ENCODE data around the gene MIOX.

The MIOX gene

DNA sequence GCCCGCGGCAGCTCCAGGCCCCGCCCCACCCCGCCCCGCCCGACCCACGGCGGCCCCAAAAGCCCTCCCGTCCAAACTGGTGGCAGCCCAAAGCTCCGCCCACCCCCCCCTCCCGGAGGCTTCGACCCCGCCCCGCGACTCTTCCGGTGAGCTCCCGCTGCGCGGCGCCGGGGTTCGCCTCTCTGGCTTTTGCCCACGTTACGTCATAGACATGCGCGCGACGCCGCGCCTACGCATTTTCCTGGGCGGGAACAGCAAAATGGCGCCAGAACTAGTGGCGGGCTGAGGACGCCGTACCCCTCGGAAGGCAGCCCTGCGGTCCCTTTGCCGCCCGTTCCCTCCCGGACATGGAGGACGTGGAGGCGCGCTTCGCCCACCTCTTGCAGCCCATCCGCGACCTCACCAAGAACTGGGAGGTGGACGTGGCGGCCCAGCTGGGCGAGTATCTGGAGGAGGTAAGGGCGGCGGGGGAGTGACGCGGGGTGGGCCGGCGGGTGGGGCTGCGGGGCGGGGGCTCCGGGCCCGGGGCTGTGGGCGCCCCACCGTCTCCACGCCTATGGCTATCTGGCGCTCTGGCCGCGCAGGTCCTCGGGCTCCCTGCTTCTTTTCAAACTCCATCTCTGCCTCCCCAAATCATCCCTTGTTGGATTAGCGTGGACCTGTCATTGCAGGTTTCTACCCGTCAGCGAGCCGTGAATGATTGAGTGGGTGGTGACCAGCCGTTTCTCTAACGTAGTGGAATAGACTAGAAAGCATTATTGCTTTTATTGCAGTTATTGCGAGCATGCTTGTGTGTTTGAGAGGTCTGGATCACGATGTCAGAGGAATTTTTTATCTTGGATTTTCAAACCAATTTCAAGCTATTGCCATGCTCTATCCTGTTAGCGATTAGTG, 21.6 kb downstream of the MIOX start, which contains the start of gene NCAPH2 (continued):
- TF ChIP-seq TSHZ1 (tag by site-specific recombination; IDR thresholded peaks at IDR 0.05; ENCODE audit: borderline replicate concordance) (peak; percentile 65; the same call in 1 of the 2 replicates), ZNF157 (tag by site-specific recombination; IDR thresholded peaks at IDR 0.05) (no peak), KLF8 (tag by site-specific recombination; IDR thresholded peaks at IDR 0.05) (peak; percentile 100), ZNF221 (tag by site-specific recombination; IDR thresholded peaks at IDR 0.05; ENCODE audit: borderline replicate concordance) (no peak), ZNF639 (tag by site-specific recombination; IDR thresholded peaks at IDR 0.05) (peak; percentile 86), ZNF239 (tag by site-specific recombination; IDR thresholded peaks at IDR 0.05) (0 out of 2 replicates have a peak, but pooled peaks have one; percentile 60), PRDM4 (tag by site-specific recombination; IDR thresholded peaks at IDR 0.05) (peak; percentile 27; the same call in 1 of the 2 replicates), SALL2 (tag by site-specific recombination; IDR thresholded peaks at IDR 0.05; ENCODE audit: borderline replicate concordance) (no peak), ZNF600 (tag by site-specific recombination; IDR thresholded peaks at IDR 0.05) (peak; percentile 40; the same call in 1 of the 2 replicates), YY1 (tag by site-specific recombination; IDR thresholded peaks at IDR 0.05) (peak; percentile 97), ZNF2 (tag by site-specific recombination; IDR thresholded peaks at IDR 0.05) (0 out of 2 replicates have a peak, but pooled peaks have one; percentile 45), ZFP69B (tag by site-specific recombination; IDR thresholded peaks at IDR 0.05) (peak; percentile 71; the same call in 1 of the 2 replicates), REST (tag by site-specific recombination; IDR thresholded peaks at IDR 0.05) (no peak)
- TF ChIP-seq, protein P1, sequence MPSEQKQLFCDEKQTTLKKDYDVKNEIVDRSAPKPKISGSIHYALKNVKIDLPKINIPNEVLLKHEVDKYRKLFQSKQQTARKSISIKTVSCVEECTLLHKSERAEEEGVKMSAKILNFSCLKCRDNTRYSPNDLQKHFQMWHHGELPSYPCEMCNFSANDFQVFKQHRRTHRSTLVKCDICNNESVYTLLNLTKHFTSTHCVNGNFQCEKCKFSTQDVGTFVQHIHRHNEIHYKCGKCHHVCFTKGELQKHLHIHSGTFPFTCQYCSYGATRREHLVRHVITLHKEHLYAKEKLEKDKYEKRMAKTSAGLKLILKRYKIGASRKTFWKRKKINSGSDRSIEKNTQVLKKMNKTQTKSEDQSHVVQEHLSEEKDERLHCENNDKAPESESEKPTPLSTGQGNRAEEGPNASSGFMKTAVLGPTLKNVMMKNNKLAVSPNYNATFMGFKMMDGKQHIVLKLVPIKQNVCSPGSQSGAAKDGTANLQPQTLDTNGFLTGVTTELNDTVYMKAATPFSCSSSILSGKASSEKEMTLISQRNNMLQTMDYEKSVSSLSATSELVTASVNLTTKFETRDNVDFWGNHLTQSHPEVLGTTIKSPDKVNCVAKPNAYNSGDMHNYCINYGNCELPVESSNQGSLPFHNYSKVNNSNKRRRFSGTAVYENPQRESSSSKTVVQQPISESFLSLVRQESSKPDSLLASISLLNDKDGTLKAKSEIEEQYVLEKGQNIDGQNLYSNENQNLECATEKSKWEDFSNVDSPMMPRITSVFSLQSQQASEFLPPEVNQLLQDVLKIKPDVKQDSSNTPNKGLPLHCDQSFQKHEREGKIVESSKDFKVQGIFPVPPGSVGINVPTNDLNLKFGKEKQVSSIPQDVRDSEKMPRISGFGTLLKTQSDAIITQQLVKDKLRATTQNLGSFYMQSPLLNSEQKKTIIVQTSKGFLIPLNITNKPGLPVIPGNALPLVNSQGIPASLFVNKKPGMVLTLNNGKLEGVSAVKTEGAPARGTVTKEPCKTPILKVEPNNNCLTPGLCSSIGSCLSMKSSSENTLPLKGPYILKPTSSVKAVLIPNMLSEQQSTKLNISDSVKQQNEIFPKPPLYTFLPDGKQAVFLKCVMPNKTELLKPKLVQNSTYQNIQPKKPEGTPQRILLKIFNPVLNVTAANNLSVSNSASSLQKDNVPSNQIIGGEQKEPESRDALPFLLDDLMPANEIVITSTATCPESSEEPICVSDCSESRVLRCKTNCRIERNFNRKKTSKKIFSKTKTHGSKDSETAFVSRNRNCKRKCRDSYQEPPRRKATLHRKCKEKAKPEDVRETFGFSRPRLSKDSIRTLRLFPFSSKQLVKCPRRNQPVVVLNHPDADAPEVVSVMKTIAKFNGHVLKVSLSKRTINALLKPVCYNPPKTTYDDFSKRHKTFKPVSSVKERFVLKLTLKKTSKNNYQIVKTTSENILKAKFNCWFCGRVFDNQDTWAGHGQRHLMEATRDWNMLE (tag by site-specific recombination; conservative IDR thresholded peaks at IDR 0.05; ENCODE audit: low read depth), result no peak

Data from HEK293 (cell line).